Islet precursor cell (in vitro differentiated cells): ENCODE data around the gene SEPSECS.
"Not testable (repeated sequence)": the region's sequence is repeated elsewhere in the genome, so short reads cannot be mapped to it uniquely, and the experiment has no call there.

ENCODE experiments used
- DNase-seq: peaks from one replicate; pipeline ENCODE4 v3.0.0-alpha.2; 2018

Gene SEPSECS

GRCh38 chr4:25107827-25108516 lies 52.3 kb downstream of the SEPSECS start:
- no peak for DNase-seq

GRCh38 chr4:25106363-25107151 lies 53.7 kb downstream of the SEPSECS start:
- DNase-seq = peak; percentile 32

GRCh38 chr4:25104591-25104990 lies 55.7 kb downstream of the SEPSECS start:
- peak; percentile 23 for DNase-seq

- peak; percentile 17 for DNase-seq
These were observed 56.8 kb downstream of the SEPSECS start for GRCh38 chr4:25103418-25103817.

GRCh38 chr4:25101836-25102235 lies 58.4 kb downstream of the SEPSECS start:
- peak; percentile 20 for DNase-seq

GRCh38 chr4:25100710-25101109 lies 59.5 kb downstream of the SEPSECS start:
- DNase-seq = peak; percentile 13

GRCh38 chr4:25100021-25100555 lies 60.2 kb downstream of the SEPSECS start:
- DNase-seq = peak; percentile 32

GRCh38 chr4:25098964-25099891 lies 61.0 kb downstream of the SEPSECS start:
- no peak for DNase-seq

- DNase-seq = no peak
These were observed 63.2 kb downstream of the SEPSECS start for GRCh38 chr4:25096981-25097443.

- no peak for DNase-seq
These were observed 63.8 kb downstream of the SEPSECS start for GRCh38 chr4:25096251-25096980.

- DNase-seq = no peak
These were observed 64.4 kb downstream of the SEPSECS start for GRCh38 chr4:25095837-25096236.

- DNase-seq = no peak
These were observed 68.1 kb downstream of the SEPSECS start for GRCh38 chr4:25092139-25092538.

GRCh38 chr4:25090516-25090915 lies 69.7 kb downstream of the SEPSECS start:
- DNase-seq = no peak

GRCh38 chr4:25089051-25089763 lies 71.0 kb downstream of the SEPSECS start:
- no peak for DNase-seq

GRCh38 chr4:25088093-25088952 lies 71.9 kb downstream of the SEPSECS start:
- no peak for DNase-seq

GRCh38 chr4:25085671-25086070 lies 74.6 kb downstream of the SEPSECS start:
- no peak for DNase-seq

GRCh38 chr4:25083441-25083840 lies 76.8 kb downstream of the SEPSECS start:
- not testable (repeated sequence) for DNase-seq

GRCh38 chr4:25081866-25082471 lies 78.3 kb downstream of the SEPSECS start:
- peak; percentile 94 for DNase-seq

- no peak for DNase-seq
These were observed 79.7 kb downstream of the SEPSECS start for GRCh38 chr4:25080571-25080970.

GRCh38 chr4:25078523-25078922 lies 81.7 kb downstream of the SEPSECS start:
- no peak for DNase-seq
